T-helper 2 cell (primary cell): Measurements from ENCODE around the gene DHRS3.
A peak's percentile ranks its signal among the peaks of the same experiment; 100 is the strongest.

Experiments
- DNase-seq, 5 experiments: peaks; one replicate each; pipeline versions ENCODE4 v3.0.0 to v3.0.0-alpha.2; 2012 to 2022

DHRS3 gene

GRCh38 chr1:12615865-12616708, 1.9 kb downstream of the DHRS3 start:
- DNase-seq, result no peak

GRCh38 chr1:12615159-12615864, 2.7 kb downstream of the DHRS3 start:
- no peak for DNase-seq

- no peak for DNase-seq
Measured at GRCh38 chr1:12614402-12615158, 3.4 kb downstream of the DHRS3 start.

GRCh38 chr1:12613180-12613579, 4.8 kb downstream of the DHRS3 start:
- DNase-seq, result no peak

- no peak for DNase-seq
Measured at GRCh38 chr1:12610941-12611340, 7.1 kb downstream of the DHRS3 start.

GRCh38 chr1:12610305-12610935, 7.6 kb downstream of the DHRS3 start:
- DNase-seq, result no peak

GRCh38 chr1:12609469-12610003, 8.5 kb downstream of the DHRS3 start:
- DNase-seq, result no peak

- DNase-seq, result no peak
Measured at GRCh38 chr1:12608311-12608957, 9.6 kb downstream of the DHRS3 start.

GRCh38 chr1:12607263-12607662, 10.7 kb downstream of the DHRS3 start:
- DNase-seq, result no peak

GRCh38 chr1:12604986-12605385, 13.0 kb downstream of the DHRS3 start:
- DNase-seq, result no peak

- peak in 4 of 5 experiments; percentile 26 to 92 (median 49) for DNase-seq
Measured at GRCh38 chr1:12604114-12604874, 13.7 kb downstream of the DHRS3 start.

GRCh38 chr1:12603224-12603623, 14.8 kb downstream of the DHRS3 start:
- no peak for DNase-seq

- no peak for DNase-seq
Measured at GRCh38 chr1:12602659-12603024, 15.4 kb downstream of the DHRS3 start.

- DNase-seq, result no peak
Measured at GRCh38 chr1:12601700-12602658, 16.0 kb downstream of the DHRS3 start.

GRCh38 chr1:12600880-12601633, 17.0 kb downstream of the DHRS3 start:
- peak in 3 of 5 experiments; percentile 40 to 42 (median 42) for DNase-seq

- no peak for DNase-seq
Measured at GRCh38 chr1:12600335-12600734, 17.7 kb downstream of the DHRS3 start.

GRCh38 chr1:12599657-12600056, 18.4 kb downstream of the DHRS3 start:
- DNase-seq, result no peak

GRCh38 chr1:12598974-12599373, 19.0 kb downstream of the DHRS3 start:
- DNase-seq, result no peak

GRCh38 chr1:12597792-12598191, 20.2 kb downstream of the DHRS3 start:
- no peak for DNase-seq
